OCI-LY7 (cell line): ENCODE results near the gene DCDC2C. TPM values are rescaled to one million over a fixed set of nuclear protein-coding genes. Genes with fewer than 3 reads are reported as not detected.

Source experiments
- BruUV-seq: library from RNA; stranded (reverse); fragments of 400-500 nt; replicated peaks from 2 replicates; lab custom pipeline; 2021; lab: Mats Ljungman, UMichigan
- CTCF ChIA-PET: fragments of 300-600 bp; sonication (Branson Sonifier 250); formaldehyde crosslinking; loops from one replicate; lab custom pipeline; 2022; ENCODE audit warnings: antibody characterized with exemption; ENCODE audit not compliant: unreplicated experiment; lab: Charles Lee
- POLR2A ChIA-PET: fragments of 300-600 bp; sonication (Branson Sonifier 250); formaldehyde crosslinking; loops from one replicate; lab custom pipeline; 2022; ENCODE audit warnings: antibody characterized with exemption; lab: Charles Lee
- DNase-seq: peaks from one replicate; pipeline ENCODE4 v3.0.0-alpha.2; 2015; ENCODE audit warnings: low spot score
- H2AFZ ChIP-seq: fragments of 200-600 bp; sonication (generic), shearing (Covaris generic); 2 replicates; pipeline ENCODE4 v1.6.1; 2014; ENCODE audit warnings: mild to moderate bottlenecking, antibody characterized with exemption, low read length, moderate library complexity
- H3K27ac ChIP-seq: fragments of 200-600 bp; sonication (generic); 2 replicates; pipeline ENCODE4 v1.5.1; 2014; ENCODE audit warnings: mixed run types, low read depth, mild to moderate bottlenecking, moderate library complexity, low read length, inconsistent platforms; ENCODE audit not compliant: poor library complexity, severe bottlenecking
- H3K36me3 ChIP-seq: fragments of 200-600 bp; sonication (generic); 2 replicates; pipeline ENCODE4 v1.6.1; 2014; ENCODE audit warnings: mild to moderate bottlenecking, antibody characterized with exemption, low read length, moderate library complexity, mixed read lengths; ENCODE audit not compliant: insufficient read depth
- H3K4me1 ChIP-seq: fragments of 200-600 bp; sonication (generic); 2 replicates; pipeline ENCODE4 v1.5.1; 2014; ENCODE audit warnings: mild to moderate bottlenecking, low read length; ENCODE audit not compliant: insufficient read depth, poor library complexity, severe bottlenecking
- H3K4me2 ChIP-seq: fragments of 200-600 bp; sonication (generic); 2 replicates; pipeline ENCODE4 v1.6.1; 2014; ENCODE audit warnings: mild to moderate bottlenecking, low read length
- H3K4me3 ChIP-seq: fragments of 200-600 bp; sonication (generic); 2 replicates; pipeline ENCODE4 v1.5.1; 2014; ENCODE audit warnings: mild to moderate bottlenecking, low read depth, low read length; ENCODE audit not compliant: poor library complexity, severe bottlenecking
- H3K79me2 ChIP-seq: fragments of 200-600 bp; sonication (generic); 2 replicates; pipeline ENCODE4 v1.6.1; 2016; ENCODE audit warnings: low read depth, mild to moderate bottlenecking, low read length, moderate library complexity, mixed read lengths; ENCODE audit not compliant: insufficient read depth
- H3K9me2 ChIP-seq: fragments of 200-600 bp; sonication (generic); 2 replicates; pipeline ENCODE4 v1.6.1; 2016; ENCODE audit warnings: mild to moderate bottlenecking, low read length, mixed read lengths; ENCODE audit not compliant: insufficient read depth
- H3K9me3 ChIP-seq: fragments of 200-600 bp; sonication (generic); 2 replicates; pipeline ENCODE4 v1.6.1; 2014; ENCODE audit warnings: mild to moderate bottlenecking, mixed run types, low read length, mixed read lengths
- H4K20me1 ChIP-seq: fragments of 200-600 bp; sonication (generic); 2 replicates; pipeline ENCODE4 v1.6.1; 2014; ENCODE audit warnings: mild to moderate bottlenecking, antibody characterized with exemption, low read length, moderate library complexity, mixed read lengths; ENCODE audit not compliant: insufficient read depth
- CTCF ChIP-seq: fragments of 200-600 bp; sonication (generic); conservative IDR thresholded peaks from 2 replicates; pipeline ENCODE4 v1.5.1; 2014; ENCODE audit warnings: mild to moderate bottlenecking, antibody characterized with exemption, low read length, moderate library complexity, mixed read lengths
- EZH2phosphoT487 ChIP-seq: fragments of 200-600 bp; sonication (generic); IDR thresholded peaks from 2 replicates; pipeline ENCODE4 v1.6.1; 2018; ENCODE audit warnings: low read depth, borderline replicate concordance, mild to moderate bottlenecking, mixed run types, antibody characterized with exemption, low read length, moderate library complexity, mixed read lengths
- intact Hi-C: fragments of 100-400 bp; cut with micrococcal nuclease; formaldehyde crosslinking; loops from one replicate; pipeline ENCODE4 v1.10.0; 2022; ENCODE audit not compliant: unreplicated experiment
- total RNA-seq, 2 experiments: library from RNA; depleted of rRNA in 1 of 2; stranded (reverse); fragments of >200 nt in 1 of 2; shearing (Covaris generic) in 1 of 2; gene quantifications; 2 replicates each; pipeline ENCODE4 v1.2.3, GENCODE V29; 2014 to 2022

Gene DCDC2C
- total RNA-seq, 2 experiments from 2014 or later: not detected

- no peak for TF ChIP-seq CTCF
- no peak for TF ChIP-seq EZH2phosphoT487
- H2AFZ ChIP-seq: no peak overlapping the region
- CTCF ChIA-PET: no interaction called here
- H4K20me1 ChIP-seq: no peaks in the 10 kb centered on the region
- H3K9me2 ChIP-seq: no peaks in the 10 kb centered on the region
- no peak for DNase-seq
- no peak overlapping the region for H3K4me2 ChIP-seq
- intact Hi-C loops: loop anchor here (2.0 to 5.0 kb wide), 2 partner anchors 51 to 98 kb away; no protein-coding TSS in a partner anchor
- no peak overlapping the region for H3K4me3 ChIP-seq
- no TSS peak for BruUV-seq
- H3K79me2 ChIP-seq: no peaks in the 10 kb centered on the region
- no peaks in the 10 kb centered on the region for H3K4me1 ChIP-seq
- H3K9me3 ChIP-seq: no peaks in the 10 kb centered on the region
- POLR2A ChIA-PET: interaction anchor here (0.6 kb wide), 1 partner anchor 622 kb away, joined by 4 read pairs; no protein-coding TSS in a partner anchor
- H3K36me3 ChIP-seq: no peaks in the 10 kb centered on the region
- no peak overlapping the region for H3K27ac ChIP-seq
These were observed 26.4 kb downstream of the DCDC2C start for GRCh38 chr2:3729786-3730185.

GRCh38 chr2:3730646-3731045 lies 27.3 kb downstream of the DCDC2C start:
- intact Hi-C loops: no loop called here
- H2AFZ ChIP-seq: no peak overlapping the region
- no peaks in the 10 kb centered on the region for H4K20me1 ChIP-seq
- DNase-seq: no peak
- ChIA-PET POLR2A (interaction anchor here (0.5 kb wide), 1 partner anchor 738 kb away, joined by 3 read pairs; no protein-coding TSS in a partner anchor), CTCF (no interaction called here)
- H3K36me3 ChIP-seq: no peaks in the 10 kb centered on the region
- H3K9me3 ChIP-seq: no peaks in the 10 kb centered on the region
- no peak overlapping the region for H3K4me3 ChIP-seq
- no peaks in the 10 kb centered on the region for H3K4me1 ChIP-seq
- H3K9me2 ChIP-seq: no peaks in the 10 kb centered on the region
- no peak overlapping the region for H3K4me2 ChIP-seq
- TF ChIP-seq EZH2phosphoT487 (no peak), CTCF (no peak)
- no peak overlapping the region for H3K27ac ChIP-seq
- no TSS peak for BruUV-seq
- no peaks in the 10 kb centered on the region for H3K79me2 ChIP-seq

GRCh38 chr2:3731829-3732228 lies 28.5 kb downstream of the DCDC2C start:
- ChIA-PET CTCF (no interaction called here), POLR2A (no interaction called here)
- no peaks in the 10 kb centered on the region for H3K9me2 ChIP-seq
- no peak overlapping the region for H3K27ac ChIP-seq
- BruUV-seq: no TSS peak
- intact Hi-C loops: no loop called here
- no peak overlapping the region for H3K4me2 ChIP-seq
- H4K20me1 ChIP-seq: no peaks in the 10 kb centered on the region
- H3K9me3 ChIP-seq: no peaks in the 10 kb centered on the region
- TF ChIP-seq CTCF: no peak
- TF ChIP-seq EZH2phosphoT487: no peak
- H3K79me2 ChIP-seq: no peaks in the 10 kb centered on the region
- H3K4me1 ChIP-seq: no peaks in the 10 kb centered on the region
- no peak overlapping the region for H2AFZ ChIP-seq
- H3K4me3 ChIP-seq: no peak overlapping the region
- H3K36me3 ChIP-seq: no peaks in the 10 kb centered on the region
- no peak for DNase-seq
